ENCODE results near the gene LRBA.
"Not testable (repeated sequence)": the region's sequence is repeated elsewhere in the genome, so short reads cannot be mapped to it uniquely, and the experiment has no call there.

Gene LRBA

DNA sequence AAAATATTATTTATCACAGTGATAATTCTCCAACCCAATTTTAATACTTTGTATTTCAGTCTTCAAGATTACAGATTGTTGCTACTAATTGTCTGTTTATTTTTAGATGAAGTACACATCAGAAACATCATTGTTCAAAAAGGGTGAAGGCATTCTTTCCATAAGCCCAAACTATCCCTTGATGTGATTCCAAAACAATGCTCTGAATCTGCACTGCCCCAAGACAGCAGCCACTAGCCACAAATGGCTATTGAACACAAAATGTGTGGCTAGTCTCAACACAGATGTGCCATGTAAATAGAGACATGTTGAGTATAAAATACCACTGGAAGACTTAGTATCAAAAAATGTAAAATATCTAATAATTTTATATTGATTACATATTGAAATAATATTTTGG is 583.9 kb downstream of the LRBA start:
- no peak for DNase-seq (ENCODE audit: low read depth in 2 of 2, low spot score in 1 of 2)

DNA sequence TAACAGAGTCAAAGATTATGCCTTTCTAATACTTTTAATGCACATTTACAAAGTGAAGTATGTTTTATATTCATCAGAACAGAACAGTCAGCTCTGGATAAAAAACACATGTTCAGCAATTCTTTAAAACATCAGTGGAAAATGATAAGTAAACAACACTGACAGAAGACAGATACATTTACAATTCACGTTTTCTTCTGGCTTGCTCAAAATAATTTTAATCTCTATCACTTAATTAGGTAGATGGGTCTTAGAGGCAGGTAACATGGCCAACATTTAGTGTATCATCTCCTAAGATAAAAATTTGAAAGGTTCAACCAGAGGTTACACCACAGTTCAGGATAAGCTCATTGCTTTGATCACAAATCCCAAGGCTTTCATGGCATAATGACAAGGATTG is 589.9 kb downstream of the LRBA start:
- DNase-seq (ENCODE audit: low read depth in 2 of 2, low spot score in 1 of 2) = no peak

DNA sequence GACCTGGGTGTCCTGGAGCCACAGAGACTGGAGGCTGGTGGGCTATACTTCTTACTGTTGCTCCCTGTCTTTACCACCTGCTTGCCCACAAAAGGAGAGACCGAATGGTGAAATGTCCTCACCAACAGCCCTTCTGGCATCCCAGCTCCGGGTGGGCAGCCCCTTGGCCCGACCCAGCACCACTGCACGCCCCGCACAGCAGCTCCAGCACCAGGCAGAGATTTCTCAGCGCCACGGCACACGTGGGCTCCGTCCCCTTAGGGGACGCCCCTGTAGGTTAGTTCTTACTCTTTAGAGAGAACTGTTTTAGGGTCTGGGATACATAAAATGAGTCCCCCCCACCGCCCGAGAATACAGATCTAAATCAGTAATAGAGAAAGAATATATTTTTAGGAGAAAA is 591.6 kb downstream of the LRBA start:
- no peak for DNase-seq (ENCODE audit: low read depth in 2 of 2, low spot score in 1 of 2)

DNA sequence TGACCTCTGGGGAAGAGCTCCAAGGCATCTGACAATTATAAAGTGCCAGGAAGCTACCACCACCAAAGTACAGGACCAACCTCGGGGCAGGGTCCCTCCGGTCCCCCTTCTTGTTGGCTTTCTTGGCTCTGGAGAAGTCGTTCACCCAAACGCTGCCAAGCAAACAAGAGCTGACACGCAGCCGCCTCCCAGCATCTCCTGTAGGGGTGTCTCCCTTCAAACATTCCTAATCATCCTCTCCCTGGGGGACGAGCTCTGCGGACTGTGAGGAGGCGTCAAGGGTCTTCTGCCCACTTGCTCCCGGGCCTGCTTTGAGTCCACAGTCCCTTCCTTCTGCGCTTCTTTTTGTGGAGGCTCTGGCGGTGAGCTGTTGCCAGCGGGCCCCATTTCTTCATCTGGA is 592.0 kb downstream of the LRBA start:
- DNase-seq (ENCODE audit: low read depth in 2 of 2, low spot score in 1 of 2) = no peak

DNA sequence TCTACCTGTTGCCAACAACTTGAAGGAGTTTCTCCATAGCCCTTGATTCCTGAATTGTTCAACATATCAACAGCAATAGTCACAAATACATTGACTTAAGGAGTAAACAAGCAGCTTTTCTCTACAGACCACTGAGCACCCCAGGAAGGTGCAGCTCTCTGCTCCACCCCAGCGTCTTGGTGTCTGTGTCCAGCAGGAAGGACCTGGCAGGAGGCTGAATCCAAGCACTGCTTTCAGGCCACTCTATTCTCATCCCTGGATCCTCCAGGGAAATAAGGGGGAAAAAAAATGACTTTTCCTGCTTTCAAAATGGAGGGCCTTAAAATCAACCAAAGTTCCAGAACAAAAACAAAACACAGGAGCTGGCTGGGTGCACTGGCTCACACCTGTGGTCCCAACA is 593.5 kb downstream of the LRBA start:
- no peak for DNase-seq (ENCODE audit: low read depth in 2 of 2, low spot score in 1 of 2)

DNA sequence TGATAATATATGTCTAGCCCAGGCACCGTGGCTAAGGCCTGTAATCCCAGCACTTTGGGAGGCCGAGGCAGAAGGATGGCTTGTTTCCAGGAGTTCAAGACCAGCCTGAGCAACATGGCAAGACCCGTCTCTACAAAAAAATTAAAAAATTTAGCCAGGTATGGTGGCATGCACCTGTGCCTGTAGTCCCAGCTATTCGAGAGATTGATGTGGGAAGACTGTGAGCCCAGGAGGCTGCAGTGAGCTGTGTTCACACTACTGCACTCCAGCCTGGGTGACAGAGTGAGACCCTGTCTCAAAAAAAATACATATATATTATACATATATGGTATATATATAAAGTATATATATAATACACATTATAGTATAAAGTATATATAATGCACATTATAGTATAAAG is 595.1 kb downstream of the LRBA start:
- DNase-seq (ENCODE audit: low read depth in 2 of 2, low spot score in 1 of 2) = no peak

DNA sequence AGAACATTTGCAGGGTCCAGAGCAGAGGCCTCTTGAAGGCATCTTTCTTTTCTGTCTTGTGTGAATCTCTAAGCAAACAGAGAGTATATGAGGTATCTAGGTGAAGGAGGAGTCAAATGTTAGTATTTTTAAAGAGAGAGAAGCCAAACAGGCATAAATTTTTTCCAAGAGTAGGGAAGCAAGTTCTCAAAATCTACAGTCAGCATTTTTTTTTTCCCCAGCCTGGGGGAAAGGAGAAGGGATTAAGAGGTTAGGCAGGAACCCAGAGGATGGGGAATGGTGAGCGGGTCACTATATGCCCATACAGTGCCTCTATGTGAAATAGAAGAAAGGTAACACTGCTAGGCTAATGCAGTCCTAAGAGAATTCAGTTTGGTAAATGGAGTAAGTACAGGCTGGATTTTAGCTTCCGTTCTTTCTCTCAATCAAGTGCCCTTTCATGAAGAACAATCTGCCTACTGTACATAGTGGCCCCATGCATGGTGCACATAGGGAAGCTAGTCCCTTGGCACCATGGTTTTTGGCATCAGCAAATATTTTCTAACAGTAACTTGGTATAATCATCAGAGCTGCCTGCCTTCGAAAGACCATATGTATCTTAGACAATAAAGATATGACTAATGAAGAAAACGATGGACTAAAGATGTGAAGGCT is 596.2 kb downstream of the LRBA start:
- DNase-seq (ENCODE audit: low read depth in 2 of 2, low spot score in 1 of 2) = no peak

DNA sequence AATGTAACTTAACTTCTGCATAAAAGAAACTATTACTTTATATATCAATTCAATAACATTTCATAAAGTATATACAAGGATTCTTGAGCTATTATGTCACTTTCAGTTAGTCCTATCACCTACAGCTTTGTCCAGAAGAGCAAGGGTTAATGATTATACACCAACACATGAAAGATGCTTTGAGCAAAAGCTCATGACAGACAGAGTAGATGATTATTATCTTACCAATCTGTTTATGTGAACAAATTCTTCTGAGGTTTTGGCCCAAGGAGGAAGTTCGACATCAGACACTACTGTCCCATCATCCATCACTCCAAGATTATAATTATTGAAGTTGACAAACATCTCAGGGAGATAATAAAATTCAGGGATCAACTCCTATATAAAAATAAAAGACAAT is 599.9 kb downstream of the LRBA start:
- DNase-seq (ENCODE audit: low read depth in 2 of 2, low spot score in 1 of 2) = no peak

DNA sequence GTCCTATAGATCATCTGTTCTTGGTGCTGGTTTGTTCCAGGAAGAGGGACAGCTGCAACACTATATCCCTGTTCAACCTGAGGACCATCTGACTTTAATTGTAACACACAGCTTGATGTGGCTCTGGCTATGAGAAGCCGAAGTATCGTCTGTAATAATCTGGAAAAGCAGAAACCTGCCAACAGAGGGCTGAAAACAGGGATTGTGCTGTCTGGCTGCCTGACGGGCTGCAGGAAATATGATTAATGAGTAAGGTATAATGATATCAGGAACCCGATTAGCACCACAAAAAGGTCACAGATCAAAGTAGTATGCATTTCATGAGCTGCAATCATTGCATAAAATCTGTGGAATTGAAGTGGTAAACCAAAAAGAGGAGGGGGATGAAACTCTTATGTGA is 603.6 kb downstream of the LRBA start:
- no peak for DNase-seq (ENCODE audit: low read depth in 2 of 2, low spot score in 1 of 2)

DNA sequence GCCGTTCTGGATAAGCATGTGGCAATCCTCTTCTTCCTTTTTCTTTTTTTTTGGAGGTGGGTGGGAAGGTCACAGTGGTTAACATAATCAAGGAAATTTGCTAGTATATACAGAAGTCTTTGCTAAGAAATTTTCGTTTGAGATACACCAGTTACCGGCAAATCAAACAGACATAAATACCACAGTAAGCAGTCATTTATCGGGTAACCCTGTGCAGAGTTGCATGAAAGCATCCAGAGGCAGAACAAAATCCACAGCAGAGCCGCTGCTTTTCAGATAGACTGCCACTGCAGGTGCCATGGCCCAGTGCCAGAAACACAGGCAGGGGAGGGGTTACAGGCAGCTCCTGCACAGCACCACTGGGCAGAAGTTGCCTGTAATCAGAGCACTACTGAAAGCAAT is 612.2 kb downstream of the LRBA start:
- DNase-seq (ENCODE audit: low read depth in 2 of 2, low spot score in 1 of 2) = no peak

DNA sequence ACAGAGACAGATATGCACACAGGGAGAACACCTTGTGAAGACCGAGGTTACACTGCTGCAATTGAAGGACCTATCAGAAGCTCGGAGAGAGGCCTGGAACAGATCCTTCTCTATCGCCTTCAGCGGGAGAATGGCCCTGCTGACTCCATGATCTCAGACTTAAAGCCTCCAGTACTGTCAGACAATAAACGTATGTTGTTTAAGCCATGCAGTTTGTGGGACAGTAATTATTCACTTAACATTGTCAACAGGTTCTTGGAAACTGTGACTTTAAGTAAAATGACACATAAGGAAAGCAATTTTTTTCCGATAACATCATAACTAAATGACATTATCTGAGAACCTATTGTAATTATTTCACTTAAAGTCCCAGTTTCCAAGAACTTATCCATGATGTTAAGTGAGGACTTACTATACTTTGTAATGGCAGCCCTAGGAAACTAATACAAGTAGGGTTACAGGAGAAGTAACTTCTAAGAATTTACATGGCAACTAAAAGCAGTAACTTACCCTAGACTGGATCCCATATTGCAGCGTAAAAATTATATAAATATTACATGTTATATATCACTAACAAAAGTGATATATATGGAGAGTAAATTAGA is 613.9 kb downstream of the LRBA start:
- no peak for DNase-seq (ENCODE audit: low read depth in 2 of 2, low spot score in 1 of 2)

DNA sequence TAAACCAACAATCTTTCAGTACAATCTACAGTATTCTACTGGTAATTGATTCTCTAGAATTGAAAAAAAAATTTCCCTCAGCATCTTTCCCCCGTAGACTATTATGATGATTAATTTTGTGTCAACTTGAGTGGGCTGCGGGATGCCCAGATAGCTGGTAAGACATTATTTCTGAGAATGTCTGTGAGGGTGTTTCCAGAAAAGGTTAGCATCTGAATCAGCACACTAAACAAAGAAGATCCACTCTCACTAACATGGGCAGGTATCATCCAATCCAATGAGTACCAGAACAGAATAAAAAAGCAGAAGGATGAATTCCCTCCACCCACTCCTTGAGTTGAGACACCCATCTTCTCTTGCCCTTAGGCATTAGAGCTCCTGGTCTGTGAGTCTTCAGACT is 619.2 kb downstream of the LRBA start:
- no peak for DNase-seq (ENCODE audit: low read depth in 2 of 2, low spot score in 1 of 2)

DNA sequence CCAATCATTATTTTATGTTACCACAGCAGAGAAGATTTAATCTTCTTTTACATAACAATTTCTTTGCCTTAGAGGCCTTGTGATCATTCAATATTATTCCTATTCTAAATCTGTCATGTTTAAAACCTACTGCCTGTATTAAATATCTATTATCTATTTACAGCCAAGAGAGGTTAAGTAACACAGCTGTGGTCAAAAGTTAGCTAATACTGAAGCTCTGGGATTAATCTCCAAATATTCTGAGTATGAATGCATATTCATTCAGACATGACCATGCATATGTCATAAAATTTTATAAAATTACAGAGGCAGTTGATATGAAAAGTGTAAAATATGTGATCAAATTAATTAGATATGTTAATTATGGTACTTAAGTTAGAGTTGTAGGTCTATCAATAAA is 621.0 kb downstream of the LRBA start:
- no peak for DNase-seq (ENCODE audit: low read depth in 2 of 2, low spot score in 1 of 2)

DNA sequence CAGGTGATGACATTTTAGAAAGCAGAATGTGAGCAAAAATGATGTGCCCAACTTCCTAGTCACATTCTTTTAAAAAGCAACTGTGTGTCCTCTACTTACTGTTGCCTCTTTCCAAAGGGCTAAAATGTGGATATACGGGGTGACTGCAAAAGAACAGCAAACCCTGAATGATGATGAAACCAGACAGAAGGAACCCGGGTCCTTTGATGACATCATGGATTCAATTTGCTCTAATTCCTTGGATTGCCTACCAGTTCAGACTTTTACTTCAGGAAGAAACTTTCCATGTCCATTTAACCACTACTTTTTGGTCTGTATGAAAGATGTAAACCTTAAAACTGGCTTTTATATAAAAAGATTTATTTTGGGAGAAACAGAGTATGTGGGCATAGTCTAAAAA is 624.0 kb downstream of the LRBA start:
- DNase-seq (ENCODE audit: low read depth in 2 of 2, low spot score in 1 of 2) = no peak

DNA sequence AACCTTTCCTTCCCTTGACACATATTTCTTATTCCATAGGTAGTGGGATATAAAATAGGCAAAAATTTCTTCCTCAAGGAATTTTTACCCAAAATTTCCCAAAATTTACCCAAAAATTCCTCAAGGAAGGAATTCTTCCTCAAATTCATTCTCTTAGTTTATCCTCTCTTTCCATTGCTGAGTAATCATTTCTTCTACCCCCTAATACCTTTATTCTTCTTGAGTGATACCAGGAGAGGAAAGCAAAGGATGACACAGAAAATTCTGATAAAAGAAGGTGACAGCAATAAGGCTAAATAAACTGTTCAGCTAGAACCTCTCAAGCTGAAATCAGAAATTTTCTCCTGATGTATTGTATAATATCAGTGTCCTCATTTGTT is 624.6 kb downstream of the LRBA start:
- no peak for DNase-seq (ENCODE audit: low read depth in 2 of 2, low spot score in 1 of 2)

DNA sequence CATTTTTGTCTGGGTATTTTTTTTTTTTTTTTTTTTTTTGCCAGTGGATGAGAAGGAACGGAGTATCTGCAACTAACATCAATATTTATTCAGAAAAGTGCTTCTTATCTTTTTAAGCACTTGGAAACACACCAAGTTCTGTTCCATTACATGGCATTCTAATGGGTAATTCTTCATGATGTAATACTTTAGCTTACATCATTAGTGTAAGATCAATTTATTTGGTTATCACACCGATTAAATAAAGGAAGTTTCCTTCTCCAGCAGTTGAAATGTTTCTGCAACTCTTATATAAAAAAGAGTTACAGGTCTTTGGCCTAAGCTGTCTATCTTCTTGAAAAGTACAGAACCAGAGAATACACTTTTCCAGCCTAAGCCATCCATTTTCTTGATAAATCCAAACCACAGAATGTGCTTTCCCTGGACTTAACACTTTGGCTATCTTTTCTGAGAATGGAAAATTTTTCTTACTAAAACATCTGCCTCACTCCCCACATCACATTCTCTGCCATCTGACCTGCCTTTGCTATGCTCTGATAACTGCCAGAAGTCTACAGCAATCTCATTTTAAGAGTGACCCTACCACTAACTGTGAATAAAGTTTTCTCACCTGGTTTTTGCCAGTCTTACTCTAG is 625.1 kb downstream of the LRBA start:
- no peak for DNase-seq (ENCODE audit: low read depth in 2 of 2, low spot score in 1 of 2)

DNA sequence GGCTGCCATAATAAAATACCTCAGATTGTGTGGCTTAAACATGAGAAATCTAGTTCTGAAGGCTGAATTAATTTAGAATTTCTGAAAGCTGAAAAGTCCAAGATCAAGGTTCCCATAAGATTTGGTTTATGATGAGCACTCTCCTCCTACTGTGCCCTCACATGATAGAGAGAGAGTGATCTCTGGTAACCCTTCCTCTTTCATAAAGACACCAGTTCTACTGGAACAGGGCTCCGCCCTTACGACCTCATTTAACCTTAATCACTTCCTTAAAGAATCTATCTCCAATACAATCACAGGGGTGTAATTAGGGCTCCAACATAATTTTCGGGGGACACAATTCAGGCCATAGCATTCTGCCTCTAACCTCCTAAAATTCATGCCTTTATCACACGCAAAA is 627.1 kb downstream of the LRBA start:
- DNase-seq (ENCODE audit: low read depth in 2 of 2, low spot score in 1 of 2) = no peak

DNA sequence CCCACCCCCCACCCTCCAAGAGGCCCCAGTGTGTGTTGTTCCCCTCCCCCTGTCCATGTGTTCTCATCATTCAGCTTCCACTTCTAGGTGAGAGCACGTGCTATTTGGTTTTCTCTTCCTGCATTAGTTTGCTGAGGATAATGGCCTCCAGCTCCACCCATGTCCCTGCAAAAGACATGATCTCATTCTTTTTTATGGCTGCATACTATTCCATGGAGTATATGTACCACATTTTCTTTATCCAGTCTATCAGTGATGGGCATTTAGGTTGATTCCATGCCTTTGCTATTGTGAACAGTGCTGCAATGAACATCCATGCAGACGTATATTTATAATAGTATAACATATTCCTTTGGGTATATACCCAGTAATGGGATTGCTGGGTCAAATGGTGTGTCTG is 628.7 kb downstream of the LRBA start:
- not testable (repeated sequence) for DNase-seq (ENCODE audit: low read depth in 2 of 2, low spot score in 1 of 2)

DNA sequence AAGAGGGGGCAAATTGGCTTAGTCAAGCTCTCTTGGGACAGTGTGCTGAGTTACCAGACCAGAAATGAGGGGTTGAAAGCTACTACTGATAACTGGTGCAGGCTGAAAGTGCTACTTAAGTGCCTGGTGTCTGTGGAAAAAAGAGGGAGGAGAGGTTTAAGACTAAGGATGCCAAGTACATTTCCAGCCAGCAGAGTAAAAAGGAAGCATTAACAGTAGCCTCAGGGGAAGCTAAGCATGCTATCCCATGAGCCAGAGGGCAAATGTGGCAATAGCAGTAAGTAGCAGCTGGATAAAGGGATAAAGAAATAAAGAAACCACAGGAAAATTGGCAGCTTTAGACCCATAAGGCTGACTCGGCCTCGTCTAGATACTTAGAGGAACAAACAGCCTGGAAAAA is 629.5 kb downstream of the LRBA start:
- DNase-seq (ENCODE audit: low read depth in 2 of 2, low spot score in 1 of 2) = no peak

DNA sequence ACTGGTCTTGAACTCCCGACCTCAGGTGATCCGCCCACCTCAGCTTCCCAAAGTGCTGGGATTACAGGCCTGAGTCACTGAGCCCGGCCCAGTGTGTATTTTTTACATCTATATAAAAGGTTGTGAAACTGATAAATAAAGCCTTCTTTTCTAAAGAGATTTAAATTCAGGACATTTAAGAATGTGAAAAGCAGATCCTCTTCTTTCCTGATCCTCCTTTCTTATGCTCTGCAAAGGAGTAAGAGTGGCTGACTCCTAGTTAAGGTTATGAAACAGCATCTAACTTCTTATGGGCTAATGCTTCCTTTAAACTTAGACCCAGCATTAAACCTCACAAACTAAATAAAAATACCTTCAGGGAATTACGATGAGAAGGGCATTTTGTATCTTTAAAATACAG is 630.8 kb downstream of the LRBA start:
- no peak for DNase-seq (ENCODE audit: low read depth in 2 of 2, low spot score in 1 of 2)

DNA sequence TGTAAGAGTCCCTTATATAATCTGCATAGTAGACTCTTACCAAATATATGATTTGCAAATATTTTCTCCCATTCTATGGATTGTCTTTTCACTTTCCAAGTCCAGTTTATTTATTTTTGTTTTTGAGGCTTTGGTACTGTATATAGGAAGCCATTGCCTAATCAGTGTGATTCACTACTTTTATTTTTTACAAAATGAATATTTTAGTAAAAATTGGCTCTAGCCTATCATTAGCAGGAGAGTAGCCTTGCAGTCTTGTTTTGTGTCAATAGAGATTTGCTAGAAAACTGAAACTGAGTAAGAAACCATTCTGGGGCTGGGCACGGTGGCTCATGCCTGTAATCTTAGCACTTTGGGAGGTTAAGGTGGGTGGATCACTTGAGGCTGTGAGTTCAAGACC is 633.1 kb downstream of the LRBA start:
- DNase-seq (ENCODE audit: low read depth in 2 of 2, low spot score in 1 of 2) = no peak

DNA sequence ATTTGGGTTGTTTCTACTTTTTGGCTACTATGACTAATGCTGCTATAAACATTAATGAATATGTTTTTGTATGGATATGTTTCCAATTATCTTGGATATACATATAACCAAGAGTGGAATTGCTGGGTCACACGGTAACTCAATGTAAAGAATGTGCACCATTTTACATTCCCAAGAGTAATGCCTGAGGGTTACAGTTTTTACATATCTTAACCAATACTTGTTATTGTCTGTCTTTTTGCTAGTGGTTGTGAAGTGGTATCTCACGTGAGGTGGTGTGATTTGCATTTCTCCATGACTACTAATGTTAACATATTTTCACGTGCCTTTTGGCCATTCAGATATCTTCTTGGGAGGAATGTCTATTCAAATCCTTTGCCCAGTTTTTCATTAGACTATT is 633.5 kb downstream of the LRBA start:
- DNase-seq (ENCODE audit: low read depth in 2 of 2, low spot score in 1 of 2) = no peak

DNA sequence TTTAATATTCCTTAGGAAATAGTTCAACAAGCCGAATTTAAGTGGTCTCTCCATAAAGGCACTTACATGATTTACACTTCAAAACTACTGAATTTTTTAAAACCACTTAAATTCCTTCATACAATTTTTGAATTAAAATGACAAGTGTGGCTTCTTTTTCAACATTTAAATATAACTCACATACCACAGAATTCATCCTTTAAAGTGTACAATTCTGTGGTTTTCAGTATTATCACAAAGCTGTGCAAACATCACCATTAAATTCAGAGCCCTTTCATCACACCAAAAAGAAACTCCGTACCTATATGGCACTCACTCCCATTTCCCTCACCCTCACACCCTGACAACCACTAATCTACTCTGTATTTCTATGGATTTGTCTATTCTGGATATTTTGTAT is 634.0 kb downstream of the LRBA start:
- no peak for DNase-seq (ENCODE audit: low read depth in 2 of 2, low spot score in 1 of 2)
